Activated T-helper 17 cell treated with anti-CD3 and anti-CD28 coated beads, Interleukin-2, amount 50 U/mL, for 72 hours (primary cell): ENCODE data around the gene FLNC. TPM values are rescaled to one million over a fixed set of nuclear protein-coding genes. Genes with fewer than 3 reads are reported as not detected.
A peak's percentile ranks its signal among the peaks of the same experiment; 100 is the strongest.

Source experiments
- ATAC-seq: fragments of 150-1000 bp; cut with Tn5 transposase; replicated peaks from 2 replicates; pipeline ENCODE4 v1.10.0; 2021; ENCODE audit warnings: mild to moderate bottlenecking, moderate library complexity
- H3K27ac Mint-ChIP-seq: one replicate; pipeline ENCODE4 v1.8.0; 2022; ENCODE audit warnings: mixed read lengths
- H3K27me3 Mint-ChIP-seq: one replicate; pipeline ENCODE4 v1.8.0; 2022; ENCODE audit warnings: mixed read lengths
- H3K36me3 Mint-ChIP-seq: one replicate; pipeline ENCODE4 v1.8.0; 2022; ENCODE audit warnings: low read depth, mild to moderate bottlenecking, mixed read lengths
- H3K4me1 Mint-ChIP-seq: one replicate; pipeline ENCODE4 v1.8.0; 2022; ENCODE audit warnings: mixed read lengths
- H3K4me3 Mint-ChIP-seq: one replicate; pipeline ENCODE4 v1.8.0; 2022; ENCODE audit warnings: mild to moderate bottlenecking, mixed read lengths
- H3K9me3 Mint-ChIP-seq: one replicate; pipeline ENCODE4 v1.8.0; 2022; ENCODE audit warnings: mixed read lengths
- total RNA-seq, 2 donors: library from RNA; stranded (reverse); gene quantifications; one replicate each; pipeline ENCODE4 v1.2.3, GENCODE V29; 2022

FLNC gene
- total RNA-seq, 2 donors from 2014 or later = 0.02 to 0.05 TPM

- Mint-ChIP-seq H3K4me3 (no peak overlapping the region), H3K9me3 (no peaks in the 10 kb centered on the region), H3K27me3 (peaks cover 3% of the 10 kb centered on the region), H3K27ac (no peak overlapping the region), H3K4me1 (no peaks in the 10 kb centered on the region), H3K36me3 (no peaks in the 10 kb centered on the region)
- ATAC-seq = no peak
Observed at GRCh38 chr7:128852537-128853254, 22.5 kb downstream of the FLNC start.

- no peaks in the 10 kb centered on the region for H3K9me3 Mint-ChIP-seq
- H3K4me1 Mint-ChIP-seq = no peaks in the 10 kb centered on the region
- H3K36me3 Mint-ChIP-seq = no peaks in the 10 kb centered on the region
- H3K27ac Mint-ChIP-seq = no peak overlapping the region
- peaks cover 3% of the 10 kb centered on the region for H3K27me3 Mint-ChIP-seq
- H3K4me3 Mint-ChIP-seq = no peak overlapping the region
- ATAC-seq = no peak
Observed at GRCh38 chr7:128853799-128854198, 23.6 kb downstream of the FLNC start.

GRCh38 chr7:128854396-128854795, 24.2 kb downstream of the FLNC start:
- Mint-ChIP-seq H3K4me1 (no peaks in the 10 kb centered on the region), H3K9me3 (no peaks in the 10 kb centered on the region), H3K27ac (no peak overlapping the region), H3K27me3 (peaks cover 3% of the 10 kb centered on the region), H3K36me3 (no peaks in the 10 kb centered on the region), H3K4me3 (no peak overlapping the region)
- no peak for ATAC-seq

GRCh38 chr7:128855559-128855958, 25.4 kb downstream of the FLNC start:
- H3K27me3 Mint-ChIP-seq = no peaks in the 10 kb centered on the region
- no peak for ATAC-seq
- no peaks in the 10 kb centered on the region for H3K4me1 Mint-ChIP-seq
- H3K9me3 Mint-ChIP-seq = no peaks in the 10 kb centered on the region
- no peak overlapping the region for H3K4me3 Mint-ChIP-seq
- no peaks in the 10 kb centered on the region for H3K36me3 Mint-ChIP-seq
- H3K27ac Mint-ChIP-seq = no peak overlapping the region

- no peak overlapping the region for H3K27ac Mint-ChIP-seq
- H3K4me1 Mint-ChIP-seq = no peaks in the 10 kb centered on the region
- ATAC-seq = no peak
- no peaks in the 10 kb centered on the region for H3K27me3 Mint-ChIP-seq
- H3K36me3 Mint-ChIP-seq = no peaks in the 10 kb centered on the region
- H3K4me3 Mint-ChIP-seq = no peak overlapping the region
- no peaks in the 10 kb centered on the region for H3K9me3 Mint-ChIP-seq
Observed at GRCh38 chr7:128856001-128856718, 26.0 kb downstream of the FLNC start.

- no peak overlapping the region for H3K4me3 Mint-ChIP-seq
- H3K27me3 Mint-ChIP-seq = no peaks in the 10 kb centered on the region
- peaks cover 6% of the 10 kb centered on the region for H3K4me1 Mint-ChIP-seq
- no peaks in the 10 kb centered on the region for H3K9me3 Mint-ChIP-seq
- peaks cover 5% of the 10 kb centered on the region for H3K36me3 Mint-ChIP-seq
- no peak overlapping the region for H3K27ac Mint-ChIP-seq
- ATAC-seq = no peak
Observed at GRCh38 chr7:128858380-128859231, 28.4 kb downstream of the FLNC start.

GRCh38 chr7:128859232-128860157, 29.3 kb downstream of the FLNC start:
- Mint-ChIP-seq H3K9me3 (no peaks in the 10 kb centered on the region), H3K27me3 (no peaks in the 10 kb centered on the region), H3K27ac (no peak overlapping the region), H3K4me3 (no peak overlapping the region), H3K36me3 (peaks cover 5% of the 10 kb centered on the region), H3K4me1 (peaks cover 6% of the 10 kb centered on the region)
- no peak for ATAC-seq

- peaks cover 13% of the 10 kb centered on the region for H3K4me1 Mint-ChIP-seq
- H3K9me3 Mint-ChIP-seq = no peaks in the 10 kb centered on the region
- H3K27ac Mint-ChIP-seq = no peak overlapping the region
- H3K36me3 Mint-ChIP-seq = peaks cover 12% of the 10 kb centered on the region
- H3K27me3 Mint-ChIP-seq = no peaks in the 10 kb centered on the region
- no peak overlapping the region for H3K4me3 Mint-ChIP-seq
- ATAC-seq = no peak
Observed at GRCh38 chr7:128860158-128861073, 30.2 kb downstream of the FLNC start.

GRCh38 chr7:128861957-128862570, 31.9 kb downstream of the FLNC start:
- Mint-ChIP-seq H3K27ac (peak overlapping the region; percentile 87), H3K4me3 (peak overlapping the region; percentile 83), H3K27me3 (no peaks in the 10 kb centered on the region), H3K9me3 (no peaks in the 10 kb centered on the region), H3K36me3 (peaks cover 18% of the 10 kb centered on the region), H3K4me1 (peaks cover 13% of the 10 kb centered on the region)
- no peak for ATAC-seq

GRCh38 chr7:128862571-128863432, 32.6 kb downstream of the FLNC start, which contains the start of gene ATP6V1F:
Gene ATP6V1F, plus strand, starts transcription at chr7:128862856. Its CDS starts 49 bp downstream, at chr7:128862905.
- Mint-ChIP-seq H3K27ac (peak within 1 kb of the TSS; percentile 87), H3K27me3 (no peaks in the 10 kb centered on the region), H3K4me3 (peak within 1 kb of the TSS; percentile 83), H3K36me3 (peaks cover 18% of the 10 kb centered on the region), H3K4me1 (peaks cover 13% of the 10 kb centered on the region), H3K9me3 (no peaks in the 10 kb centered on the region)
- ATAC-seq = peak; percentile 94

GRCh38 chr7:128863433-128863989, 33.3 kb downstream of the FLNC start:
- Mint-ChIP-seq H3K27me3 (no peaks in the 10 kb centered on the region), H3K27ac (peak overlapping the region; percentile 87), H3K9me3 (no peaks in the 10 kb centered on the region), H3K36me3 (peaks cover 18% of the 10 kb centered on the region), H3K4me1 (peaks cover 13% of the 10 kb centered on the region), H3K4me3 (peak overlapping the region; percentile 83)
- ATAC-seq = peak; percentile 46

GRCh38 chr7:128865303-128865702, 35.1 kb downstream of the FLNC start:
- H3K9me3 Mint-ChIP-seq = no peaks in the 10 kb centered on the region
- H3K27me3 Mint-ChIP-seq = no peaks in the 10 kb centered on the region
- H3K4me1 Mint-ChIP-seq = peaks cover 13% of the 10 kb centered on the region
- H3K27ac Mint-ChIP-seq = no peak overlapping the region
- H3K4me3 Mint-ChIP-seq = peak overlapping the region; percentile 27
- no peak for ATAC-seq
- H3K36me3 Mint-ChIP-seq = peaks cover 18% of the 10 kb centered on the region
